Testis (tissue), 2 donors: Measurements from ENCODE around the gene ZNF280A.
"Not testable (repeated sequence)": the region's sequence is repeated elsewhere in the genome, so short reads cannot be mapped to it uniquely, and the experiment has no call there.

Source experiments
- POLR2A ChIP-seq: fragments of 450-650 bp; IDR thresholded peaks from one replicate; pipeline ENCODE4 v1.6.1; 2017; ENCODE audit warnings: antibody characterized with exemption, mild to moderate bottlenecking, moderate library complexity
- TF ChIP-seq, protein P1 (sequence below), 3 experiments: fragments of 450-650 bp in 2 of 3; fragments of 200-600 bp in 1 of 3; sonication (generic) in 1 of 3; IDR thresholded peaks; one replicate each; pipeline ENCODE4 v1.5.1; 2016 to 2019; ENCODE audit warnings: antibody characterized with exemption in 3 of 3, mild to moderate bottlenecking in 2 of 3, moderate library complexity in 1 of 3

GRCh38 chr22:22509912-22510311 is 10.2 kb downstream of the ZNF280A start:
- TF ChIP-seq POLR2A, result not testable (repeated sequence)
- TF ChIP-seq, protein P1, sequence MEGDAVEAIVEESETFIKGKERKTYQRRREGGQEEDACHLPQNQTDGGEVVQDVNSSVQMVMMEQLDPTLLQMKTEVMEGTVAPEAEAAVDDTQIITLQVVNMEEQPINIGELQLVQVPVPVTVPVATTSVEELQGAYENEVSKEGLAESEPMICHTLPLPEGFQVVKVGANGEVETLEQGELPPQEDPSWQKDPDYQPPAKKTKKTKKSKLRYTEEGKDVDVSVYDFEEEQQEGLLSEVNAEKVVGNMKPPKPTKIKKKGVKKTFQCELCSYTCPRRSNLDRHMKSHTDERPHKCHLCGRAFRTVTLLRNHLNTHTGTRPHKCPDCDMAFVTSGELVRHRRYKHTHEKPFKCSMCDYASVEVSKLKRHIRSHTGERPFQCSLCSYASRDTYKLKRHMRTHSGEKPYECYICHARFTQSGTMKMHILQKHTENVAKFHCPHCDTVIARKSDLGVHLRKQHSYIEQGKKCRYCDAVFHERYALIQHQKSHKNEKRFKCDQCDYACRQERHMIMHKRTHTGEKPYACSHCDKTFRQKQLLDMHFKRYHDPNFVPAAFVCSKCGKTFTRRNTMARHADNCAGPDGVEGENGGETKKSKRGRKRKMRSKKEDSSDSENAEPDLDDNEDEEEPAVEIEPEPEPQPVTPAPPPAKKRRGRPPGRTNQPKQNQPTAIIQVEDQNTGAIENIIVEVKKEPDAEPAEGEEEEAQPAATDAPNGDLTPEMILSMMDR (IDR thresholded peaks at IDR 0.05), result not testable (repeated sequence)
